Measurements from ENCODE around the gene HASPIN. TPM values are rescaled to one million over a fixed set of nuclear protein-coding genes. Genes with fewer than 3 reads are reported as not detected.

The HASPIN gene
- total RNA-seq, 4 donors from 2014 or later, result 0.13 to 0.23 TPM; not detected in 2

- H3K27ac ChIP-seq (replicated peaks in 1 of 4), result no peak overlapping the region
- TF ChIP-seq POLR2AphosphoS5 (IDR thresholded peaks at IDR 0.05) (no peak), EP300 (IDR thresholded peaks at IDR 0.05) (no peak), CTCF (IDR thresholded peaks at IDR 0.05) (no peak), POLR2A (IDR thresholded peaks at IDR 0.05; ENCODE audit: low read depth) (no peak)
- H3K27me3 ChIP-seq, result peaks cover 0 to 70% (median 20%) of the 10 kb centered on the region in 4 donors
- H3K4me3 ChIP-seq, result no peak overlapping the region
- no peaks in the 10 kb centered on the region for H3K36me3 ChIP-seq
- peaks cover 5 to 16% (median 9%) of the 10 kb centered on the region in 4 donors for H3K4me1 ChIP-seq
- WGBS, result 82% methylated on average over 10 of the region's 22 CpGs
- intact Hi-C loops (cut with DNase I), result no loop called here
- H3K9me3 ChIP-seq, result no peaks in the 10 kb centered on the region
- no peak for DNase-seq (ENCODE audit: extremely low spot score)
Measured at GRCh38 chr17:3690094-3690715, 33.5 kb upstream of the HASPIN start.

- WGBS, result 79% methylated on average over 10 of the region's 16 CpGs
- Histone ChIP-seq H3K27me3 (peaks cover 0 to 81% (median 34%) of the 10 kb centered on the region in 4 donors), H3K9me3 (no peaks in the 10 kb centered on the region), H3K4me3 (no peak overlapping the region), H3K27ac (replicated peaks in 1 of 4) (no peak overlapping the region), H3K36me3 (no peaks in the 10 kb centered on the region), H3K4me1 (peaks cover 18 to 29% (median 23%) of the 10 kb centered on the region in 4 donors)
- TF ChIP-seq POLR2AphosphoS5 (IDR thresholded peaks at IDR 0.05) (no peak), EP300 (IDR thresholded peaks at IDR 0.05) (no peak), CTCF (IDR thresholded peaks at IDR 0.05) (no peak), POLR2A (IDR thresholded peaks at IDR 0.05; ENCODE audit: low read depth) (no peak)
- intact Hi-C loops (cut with DNase I), result no loop called here
- no peak for DNase-seq (ENCODE audit: extremely low spot score)
Measured at GRCh38 chr17:3691617-3692067, 32.1 kb upstream of the HASPIN start.

GRCh38 chr17:3692346-3692745 lies 31.4 kb upstream of the HASPIN start:
- intact Hi-C loops (cut with DNase I), result no loop called here
- no peak for TF ChIP-seq POLR2A (IDR thresholded peaks at IDR 0.05; ENCODE audit: low read depth)
- TF ChIP-seq POLR2AphosphoS5 (IDR thresholded peaks at IDR 0.05), result no peak
- TF ChIP-seq EP300 (IDR thresholded peaks at IDR 0.05), result no peak
- no peak for TF ChIP-seq CTCF (IDR thresholded peaks at IDR 0.05)
- Histone ChIP-seq H3K27ac (replicated peaks in 1 of 4) (no peak overlapping the region), H3K36me3 (no peaks in the 10 kb centered on the region), H3K4me3 (no peak overlapping the region), H3K27me3 (peaks cover 0 to 88% (median 35%) of the 10 kb centered on the region in 4 donors), H3K9me3 (no peaks in the 10 kb centered on the region), H3K4me1 (peaks cover 18 to 29% (median 25%) of the 10 kb centered on the region in 4 donors)
- WGBS, result 81% methylated on average over 9 of the region's 9 CpGs
- no peak for DNase-seq (ENCODE audit: extremely low spot score)

- Histone ChIP-seq H3K36me3 (no peaks in the 10 kb centered on the region), H3K4me1 (peaks cover 18 to 25% (median 23%) of the 10 kb centered on the region in 4 donors), H3K4me3 (no peak overlapping the region), H3K27me3 (peaks cover 0 to 91% (median 35%) of the 10 kb centered on the region in 4 donors), H3K9me3 (peaks cover 0 to 7% (median 3%) of the 10 kb centered on the region in 4 donors), H3K27ac (replicated peaks in 1 of 4) (no peak overlapping the region)
- DNase-seq (ENCODE audit: extremely low spot score), result no peak
- TF ChIP-seq CTCF (IDR thresholded peaks at IDR 0.05), result no peak
- TF ChIP-seq EP300 (IDR thresholded peaks at IDR 0.05), result no peak
- TF ChIP-seq POLR2AphosphoS5 (IDR thresholded peaks at IDR 0.05), result no peak
- no peak for TF ChIP-seq POLR2A (IDR thresholded peaks at IDR 0.05; ENCODE audit: low read depth)
- 63% methylated on average over 4 of the region's 4 CpGs for WGBS
- intact Hi-C loops (cut with DNase I), result no loop called here
Measured at GRCh38 chr17:3693141-3693540, 30.6 kb upstream of the HASPIN start.

Measured in esophagus muscularis mucosa (tissue), 4 donors.